Suprapubic skin (tissue), 4 donors: ENCODE results near the gene PIP4K2B. TPM values are rescaled to one million over a fixed set of nuclear protein-coding genes. Genes with fewer than 3 reads are reported as not detected.
"Not testable (repeated sequence)": the region's sequence is repeated elsewhere in the genome, so short reads cannot be mapped to it uniquely, and the experiment has no call there.

ENCODE experiments used
- DNase-seq, 2 donors: peaks; one replicate each; pipeline ENCODE4 v3.0.0-alpha.2; 2019; ENCODE audit warnings: low spot score in 2 of 2
- H3K27ac ChIP-seq: fragments of 200-600 bp; sonication (generic); one replicate; pipeline ENCODE4 v1.5.1; 2019
- H3K27me3 ChIP-seq: fragments of 200-600 bp; sonication (generic); one replicate; pipeline ENCODE4 v1.5.1; 2019
- H3K36me3 ChIP-seq: fragments of 200-600 bp; sonication (generic); one replicate; pipeline ENCODE4 v1.5.1; 2019
- H3K4me1 ChIP-seq: fragments of 200-600 bp; sonication (generic); one replicate; pipeline ENCODE4 v1.5.1; 2019
- H3K4me3 ChIP-seq: fragments of 200-600 bp; sonication (generic); one replicate; pipeline ENCODE4 v1.5.1; 2019; ENCODE audit warnings: mild to moderate bottlenecking
- H3K9me3 ChIP-seq: fragments of 200-600 bp; sonication (generic); one replicate; pipeline ENCODE4 v1.5.1; 2019
- CTCF ChIP-seq, 2 donors: fragments of 200-600 bp in 1 of 2; fragments of 450-650 bp in 1 of 2; sonication (generic) in 1 of 2; IDR thresholded peaks; one replicate each; pipeline ENCODE4 v1.5.1; 2016 to 2019; ENCODE audit warnings: antibody characterized with exemption in 2 of 2, mild to moderate bottlenecking in 1 of 2, moderate library complexity in 1 of 2
- EP300 ChIP-seq: sonication (generic); formaldehyde crosslinking; IDR thresholded peaks from one replicate; pipeline ENCODE4 v1.6.1; 2017; ENCODE audit warnings: antibody characterized with exemption
- POLR2A ChIP-seq, 2 donors: fragments of 450-650 bp; IDR thresholded peaks; one replicate each; pipeline ENCODE4 v1.6.1; 2017; ENCODE audit warnings: antibody characterized with exemption in 2 of 2, mild to moderate bottlenecking in 2 of 2, moderate library complexity in 2 of 2
- POLR2AphosphoS5 ChIP-seq, 3 donors: sonication (generic); formaldehyde crosslinking; IDR thresholded peaks; one replicate each; pipeline ENCODE4 v1.6.1; 2017; ENCODE audit warnings: antibody characterized with exemption in 3 of 3
- WGBS: methylation state at CpG from one replicate; pipeline ENCODE4 v1.1.5; 2018; 5-methylcytosine and 5-hydroxymethylcytosine counted together
- total RNA-seq, 4 donors: library from RNA; depleted of rRNA; stranded (reverse); fragments of >200 nt; gene quantifications; one replicate each; pipeline ENCODE4 v1.1.0, GENCODE V29; 2016

PIP4K2B gene
- total RNA-seq, 4 donors from 2014 or later, result 31.0 to 46.7 (median 38.6) TPM

DNA sequence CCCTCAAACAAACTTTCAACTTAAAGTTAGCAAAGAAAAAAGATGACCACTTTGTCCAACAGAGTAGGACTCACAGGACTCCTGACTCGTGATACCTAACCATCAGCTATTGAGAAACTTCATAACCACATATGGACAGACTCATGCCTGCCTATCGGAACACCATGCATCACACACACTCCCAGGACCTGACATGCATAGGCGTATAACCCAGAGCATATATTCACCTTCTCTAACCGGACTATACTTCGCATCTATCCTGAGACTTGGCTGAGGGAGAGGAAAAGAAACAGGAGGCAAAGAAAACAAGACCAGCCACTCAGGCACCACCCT lies 2.2 kb downstream of the PIP4K2B start:
- WGBS, result 65% methylated on average over 5 of the region's 5 CpGs
- DNase-seq, result no peak
- H3K36me3 ChIP-seq, result peaks cover 12% of the 10 kb centered on the region
- peaks cover 36% of the 10 kb centered on the region for H3K4me1 ChIP-seq
- H3K27ac ChIP-seq, result no peak overlapping the region
- H3K27me3 ChIP-seq, result no peaks in the 10 kb centered on the region
- TF ChIP-seq POLR2A (IDR thresholded peaks at IDR 0.05) (no peak), POLR2AphosphoS5 (IDR thresholded peaks at IDR 0.05) (no peak), EP300 (no peak), CTCF (IDR thresholded peaks at IDR 0.05) (no peak)
- H3K9me3 ChIP-seq, result no peaks in the 10 kb centered on the region
- H3K4me3 ChIP-seq, result peak overlapping the region; percentile 94

DNA sequence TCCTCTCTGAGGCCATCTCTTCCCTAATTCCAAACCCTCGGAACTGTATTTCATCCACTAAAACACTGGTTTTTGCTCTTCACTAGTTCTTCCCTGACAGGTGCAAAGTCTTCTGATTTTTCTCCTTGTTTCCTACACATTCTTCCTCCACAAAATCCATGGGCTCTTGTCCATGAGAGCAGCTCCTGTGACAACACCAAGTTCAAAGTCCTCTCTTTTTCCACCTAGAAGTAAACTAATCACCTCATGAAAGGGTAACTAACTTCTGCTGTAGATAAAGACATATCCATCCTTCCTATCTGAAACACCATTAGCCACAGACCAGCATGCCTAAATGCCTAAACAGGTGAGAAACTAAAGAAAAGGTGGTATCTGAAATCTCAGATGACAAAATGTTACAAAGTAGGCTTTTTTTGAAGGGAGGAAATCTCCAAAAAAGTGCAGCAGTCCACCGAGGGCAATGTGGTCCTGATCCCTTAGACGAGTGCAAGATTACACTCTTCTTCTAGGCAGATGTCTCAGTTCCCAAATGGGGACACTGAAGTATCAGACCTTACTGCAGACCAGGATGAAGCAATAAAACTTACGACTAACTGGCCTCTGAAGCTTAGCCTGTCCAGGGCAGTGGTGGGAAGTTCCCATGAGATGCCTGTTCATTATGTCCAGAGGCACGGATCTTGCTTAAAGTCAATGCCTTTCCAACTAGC lies 2.8 kb downstream of the PIP4K2B start:
- 71% methylated on average over 5 of the region's 5 CpGs for whole genome bisulfite sequencing
- H3K9me3 ChIP-seq, result no peaks in the 10 kb centered on the region
- TF ChIP-seq CTCF (IDR thresholded peaks at IDR 0.05) (no peak), EP300 (no peak), POLR2AphosphoS5 (IDR thresholded peaks at IDR 0.05) (no peak), POLR2A (IDR thresholded peaks at IDR 0.05) (no peak)
- peaks cover 36% of the 10 kb centered on the region for H3K4me1 ChIP-seq
- peaks cover 7% of the 10 kb centered on the region for H3K36me3 ChIP-seq
- H3K27ac ChIP-seq, result no peak overlapping the region
- DNase-seq, result no peak
- H3K4me3 ChIP-seq, result no peak overlapping the region
- no peaks in the 10 kb centered on the region for H3K27me3 ChIP-seq

GRCh38 chr17:38794221-38794620 lies 5.1 kb downstream of the PIP4K2B start:
- no peak for DNase-seq
- Histone ChIP-seq H3K4me1 (peaks cover 39% of the 10 kb centered on the region), H3K36me3 (peaks cover 5% of the 10 kb centered on the region), H3K4me3 (no peak overlapping the region), H3K9me3 (no peaks in the 10 kb centered on the region), H3K27me3 (no peaks in the 10 kb centered on the region), H3K27ac (no peak overlapping the region)
- TF ChIP-seq POLR2A (IDR thresholded peaks at IDR 0.05) (no peak), POLR2AphosphoS5 (IDR thresholded peaks at IDR 0.05) (no peak), CTCF (IDR thresholded peaks at IDR 0.05) (no peak), EP300 (no peak)
- 94% methylated on average over 5 of the region's 5 CpGs for WGBS

DNA sequence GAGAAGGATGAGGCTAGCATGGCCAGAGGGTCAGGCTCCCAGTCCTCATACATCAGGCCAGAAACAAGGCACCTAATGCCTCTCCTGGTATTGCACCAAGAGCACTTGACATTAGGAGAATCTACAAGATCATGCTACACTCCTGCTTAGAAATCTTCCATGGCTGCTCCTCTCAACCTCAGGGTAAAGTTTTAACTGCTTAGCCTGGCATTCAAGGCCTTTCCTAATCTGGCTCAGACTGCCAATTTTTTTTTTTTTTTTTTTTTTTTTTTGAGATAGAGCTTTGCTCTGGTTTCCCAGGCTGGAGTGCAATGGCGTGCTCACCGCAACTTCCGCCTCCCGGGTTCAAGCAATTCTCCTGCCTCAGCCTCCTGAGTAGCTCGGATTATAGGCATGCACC lies 8.2 kb downstream of the PIP4K2B start:
- Histone ChIP-seq H3K4me1 (peaks cover 23% of the 10 kb centered on the region), H3K27me3 (no peaks in the 10 kb centered on the region), H3K4me3 (no peak overlapping the region), H3K9me3 (no peaks in the 10 kb centered on the region), H3K36me3 (peaks cover 11% of the 10 kb centered on the region), H3K27ac (no peak overlapping the region)
- TF ChIP-seq CTCF (IDR thresholded peaks at IDR 0.05), result no peak
- TF ChIP-seq EP300, result no peak
- no peak for TF ChIP-seq POLR2AphosphoS5 (IDR thresholded peaks at IDR 0.05)
- no peak for TF ChIP-seq POLR2A (IDR thresholded peaks at IDR 0.05)
- DNase-seq, result no peak
- WGBS, result 90% methylated on average over 5 of the region's 5 CpGs

DNA sequence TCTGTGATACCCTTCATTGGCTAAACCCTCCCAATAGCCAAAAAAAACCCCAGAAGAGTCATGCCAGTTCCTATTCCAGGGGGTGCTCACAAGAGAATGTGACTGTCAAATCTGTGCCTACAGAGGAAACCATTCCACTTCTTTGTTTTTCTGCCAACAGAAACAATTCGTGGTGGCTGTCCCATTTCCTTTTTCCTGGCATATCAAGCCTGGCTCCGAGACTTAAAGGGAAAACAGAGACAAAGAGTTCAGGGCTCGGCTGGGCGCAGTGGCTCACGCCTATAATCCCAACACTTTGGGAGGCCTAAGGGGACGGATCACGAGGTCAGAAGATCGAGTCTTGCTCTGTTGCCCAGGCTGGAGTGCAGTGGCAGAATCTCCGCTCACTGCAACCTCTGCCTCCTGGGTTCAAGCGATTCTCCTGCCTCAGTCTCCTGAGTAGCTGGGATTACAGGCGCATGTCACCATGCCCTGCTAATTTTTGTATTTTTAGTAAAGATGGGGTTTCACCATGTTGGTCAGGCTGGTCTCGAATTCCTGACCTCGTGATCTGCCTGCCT lies 9.1 kb downstream of the PIP4K2B start:
- H3K27me3 ChIP-seq, H3K27ac ChIP-seq, H3K9me3 ChIP-seq, DNase-seq, H3K4me3 ChIP-seq: not testable (repeated sequence)
- Histone ChIP-seq H3K36me3 (peaks cover 19% of the 10 kb centered on the region), H3K4me1 (peaks cover 22% of the 10 kb centered on the region)
- WGBS, result 82% methylated on average over 13 of the region's 13 CpGs
